HCT116 (cell line): ENCODE data around the gene TBC1D16.

Experiments used
- ELF1 ChIP-seq: IDR thresholded peaks from 2 replicates; pipeline ENCODE4 v1.6.1; 2012; ENCODE audit warnings: low read depth, borderline replicate concordance
- POLR2A ChIP-seq: IDR thresholded peaks from 2 replicates; pipeline ENCODE4 v1.7.0; 2011; ENCODE audit warnings: borderline replicate concordance; ENCODE audit not compliant: insufficient read depth, insufficient read length; ENCODE audit errors: extremely low read depth
- POLR2AphosphoS5 ChIP-seq: IDR thresholded peaks from 2 replicates; pipeline ENCODE4 v1.6.1; 2011; ENCODE audit warnings: mild to moderate bottlenecking, low read depth, low read length, moderate library complexity
- TF ChIP-seq, protein P1 (sequence below), 3 experiments: fragments of 200-600 bp in 1 of 3; sonication (generic) in 1 of 3; IDR thresholded peaks in 2 of 3; conservative IDR thresholded peaks in 1 of 3; 2 replicates each; pipeline ENCODE4 v1.5.1; 2012 to 2017; ENCODE audit warnings: low read depth in 2 of 3, low read length in 2 of 3, antibody characterized with exemption in 1 of 3, borderline replicate concordance in 1 of 3, control low read depth in 1 of 3, mild to moderate bottlenecking in 1 of 3, mixed read lengths in 1 of 3, mixed run types in 1 of 3, moderate library complexity in 1 of 3; ENCODE audit not compliant: insufficient read depth in 1 of 3
- TF ChIP-seq, protein P2 (sequence below): IDR thresholded peaks from 2 replicates; pipeline ENCODE4 v1.6.1; 2011; ENCODE audit warnings: mild to moderate bottlenecking, low read length, moderate library complexity; ENCODE audit not compliant: insufficient replicate concordance; ENCODE audit errors: extremely low read depth

DNA sequence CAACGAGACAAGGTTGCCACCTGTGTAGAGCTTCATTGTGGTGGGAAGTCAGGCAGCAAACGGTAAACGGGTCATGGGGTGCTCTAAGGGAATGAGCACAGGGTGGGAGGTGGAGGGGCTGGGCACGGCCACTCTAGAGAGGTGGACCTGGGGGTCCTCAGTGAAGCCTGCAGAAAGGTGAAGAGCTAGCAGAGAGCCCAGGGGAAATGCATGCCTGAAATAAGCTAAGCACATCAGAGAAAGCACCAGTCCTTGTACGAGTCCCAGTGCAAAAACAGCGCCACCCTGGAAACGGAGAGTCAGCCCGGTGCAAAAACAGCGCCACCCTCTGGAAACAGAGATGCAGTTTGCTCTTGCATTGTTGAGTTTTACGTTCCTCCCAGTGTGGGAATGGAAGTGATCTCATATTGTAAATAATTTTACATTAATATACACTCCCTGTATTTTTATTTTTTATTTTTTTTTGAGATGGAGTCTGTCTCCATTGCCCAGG lies 65.0 kb downstream of the TBC1D16 start:
- no peak for TF ChIP-seq POLR2A
- TF ChIP-seq, protein P1, sequence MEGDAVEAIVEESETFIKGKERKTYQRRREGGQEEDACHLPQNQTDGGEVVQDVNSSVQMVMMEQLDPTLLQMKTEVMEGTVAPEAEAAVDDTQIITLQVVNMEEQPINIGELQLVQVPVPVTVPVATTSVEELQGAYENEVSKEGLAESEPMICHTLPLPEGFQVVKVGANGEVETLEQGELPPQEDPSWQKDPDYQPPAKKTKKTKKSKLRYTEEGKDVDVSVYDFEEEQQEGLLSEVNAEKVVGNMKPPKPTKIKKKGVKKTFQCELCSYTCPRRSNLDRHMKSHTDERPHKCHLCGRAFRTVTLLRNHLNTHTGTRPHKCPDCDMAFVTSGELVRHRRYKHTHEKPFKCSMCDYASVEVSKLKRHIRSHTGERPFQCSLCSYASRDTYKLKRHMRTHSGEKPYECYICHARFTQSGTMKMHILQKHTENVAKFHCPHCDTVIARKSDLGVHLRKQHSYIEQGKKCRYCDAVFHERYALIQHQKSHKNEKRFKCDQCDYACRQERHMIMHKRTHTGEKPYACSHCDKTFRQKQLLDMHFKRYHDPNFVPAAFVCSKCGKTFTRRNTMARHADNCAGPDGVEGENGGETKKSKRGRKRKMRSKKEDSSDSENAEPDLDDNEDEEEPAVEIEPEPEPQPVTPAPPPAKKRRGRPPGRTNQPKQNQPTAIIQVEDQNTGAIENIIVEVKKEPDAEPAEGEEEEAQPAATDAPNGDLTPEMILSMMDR (IDR thresholded peaks at IDR 0.05 in 2 of 3, conservative IDR thresholded peaks at IDR 0.05 in 1 of 3; ENCODE audit: borderline replicate concordance in 1 of 3, insufficient read depth in 1 of 3, low read depth in 2 of 3, low read length in 2 of 3) = peak; percentile 82 to 98 (median 86)
- TF ChIP-seq, protein P2, sequence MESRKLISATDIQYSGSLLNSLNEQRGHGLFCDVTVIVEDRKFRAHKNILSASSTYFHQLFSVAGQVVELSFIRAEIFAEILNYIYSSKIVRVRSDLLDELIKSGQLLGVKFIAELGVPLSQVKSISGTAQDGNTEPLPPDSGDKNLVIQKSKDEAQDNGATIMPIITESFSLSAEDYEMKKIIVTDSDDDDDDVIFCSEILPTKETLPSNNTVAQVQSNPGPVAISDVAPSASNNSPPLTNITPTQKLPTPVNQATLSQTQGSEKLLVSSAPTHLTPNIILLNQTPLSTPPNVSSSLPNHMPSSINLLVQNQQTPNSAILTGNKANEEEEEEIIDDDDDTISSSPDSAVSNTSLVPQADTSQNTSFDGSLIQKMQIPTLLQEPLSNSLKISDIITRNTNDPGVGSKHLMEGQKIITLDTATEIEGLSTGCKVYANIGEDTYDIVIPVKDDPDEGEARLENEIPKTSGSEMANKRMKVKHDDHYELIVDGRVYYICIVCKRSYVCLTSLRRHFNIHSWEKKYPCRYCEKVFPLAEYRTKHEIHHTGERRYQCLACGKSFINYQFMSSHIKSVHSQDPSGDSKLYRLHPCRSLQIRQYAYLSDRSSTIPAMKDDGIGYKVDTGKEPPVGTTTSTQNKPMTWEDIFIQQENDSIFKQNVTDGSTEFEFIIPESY = no peak
- no peak for TF ChIP-seq POLR2AphosphoS5
- no peak for TF ChIP-seq ELF1
